HG03460 (cell line): ENCODE results near the gene BMERB1.
"Not testable (repeated sequence)": the region's sequence is repeated elsewhere in the genome, so short reads cannot be mapped to it uniquely, and the experiment has no call there.

ENCODE experiments used
- ATAC-seq: cut with Tn5 transposase; IDR thresholded peaks from one replicate; pipeline ENCODE4 v1.9.1; 2021; ENCODE audit not compliant: unreplicated experiment

The BMERB1 gene

DNA sequence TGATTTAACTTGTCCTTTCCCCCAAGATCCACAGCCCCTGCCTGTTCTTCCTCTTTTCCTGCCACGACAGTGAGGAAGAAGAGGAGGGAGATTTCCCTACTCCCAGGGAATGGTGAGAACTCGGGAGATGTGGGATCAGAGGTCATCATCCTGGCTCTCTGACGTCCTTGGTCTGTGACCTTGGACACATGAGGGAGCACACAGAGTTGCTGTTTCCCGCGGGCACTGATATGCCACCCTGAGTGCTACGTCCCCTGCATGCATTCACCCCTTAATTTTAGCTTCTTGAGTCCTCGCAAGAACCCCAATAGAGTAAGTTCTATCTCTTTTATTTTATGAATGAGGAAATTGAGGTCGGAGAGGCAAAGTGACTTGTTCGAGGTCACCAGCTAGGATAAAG, 85.4 kb downstream of the BMERB1 start:
- ATAC-seq = no peak

DNA sequence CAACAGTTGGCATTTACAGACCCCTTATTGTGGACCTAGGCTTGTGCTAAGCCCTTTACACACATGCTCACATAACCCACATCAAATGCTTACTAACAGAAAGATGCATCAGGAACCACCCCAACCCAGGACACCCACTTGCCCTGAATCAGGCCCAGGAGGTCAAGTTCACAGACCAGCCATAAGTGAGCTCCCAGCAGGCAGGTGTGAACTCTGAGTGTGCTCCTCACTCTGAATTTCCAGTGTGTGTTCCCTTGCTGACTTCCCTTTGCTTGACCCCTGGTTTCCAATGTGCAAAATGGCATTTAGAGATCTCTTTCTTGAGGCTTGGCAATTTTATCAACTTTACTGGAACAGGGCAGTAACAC, 87.0 kb downstream of the BMERB1 start:
- ATAC-seq = no peak

GRCh38 chr16:15521758-15522509, 87.5 kb downstream of the BMERB1 start:
- ATAC-seq = no peak

DNA sequence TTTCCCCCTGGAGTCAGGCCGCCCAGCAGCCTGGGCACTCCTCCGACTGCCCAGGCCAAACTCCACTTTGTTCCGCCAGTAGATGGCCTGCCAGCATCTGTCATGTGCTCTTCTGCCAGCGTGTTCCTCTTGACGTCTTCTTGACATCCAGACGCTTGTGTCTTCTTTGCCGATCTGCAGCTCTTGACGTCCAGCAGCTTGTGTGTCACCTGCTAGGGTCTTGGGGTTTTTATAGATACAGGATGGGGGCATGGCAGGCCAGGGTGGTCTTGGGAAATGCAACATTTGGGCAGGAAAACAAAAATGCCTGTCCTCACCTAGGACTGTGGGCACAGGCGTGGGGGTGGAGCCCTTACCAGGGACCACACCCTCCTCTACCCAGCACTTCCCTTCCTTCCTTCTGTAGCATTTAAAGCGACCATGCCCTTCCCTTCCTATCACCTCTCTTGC, 88.7 kb downstream of the BMERB1 start:
- ATAC-seq = no peak

- ATAC-seq = no peak
Observed at GRCh38 chr16:15523939-15524338, 89.6 kb downstream of the BMERB1 start.

DNA sequence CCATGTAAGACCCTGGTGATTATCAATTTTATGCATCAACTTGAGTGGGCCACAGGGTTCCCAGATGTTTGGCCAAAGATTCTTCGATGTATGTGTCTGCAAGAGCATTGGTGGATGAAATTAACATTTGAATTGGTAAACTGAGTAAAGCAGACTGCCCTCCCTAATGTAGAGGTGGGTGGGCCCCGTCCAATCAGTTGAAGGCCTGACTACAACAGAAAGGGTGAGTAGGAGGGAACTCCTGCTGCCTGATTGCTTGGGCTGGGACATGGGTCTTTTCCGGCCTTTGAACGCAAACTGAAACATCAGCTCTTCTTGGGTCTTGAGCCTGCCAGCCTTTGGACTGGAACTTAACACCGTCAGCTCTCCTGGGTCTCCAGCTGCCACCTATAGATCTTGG, 90.6 kb downstream of the BMERB1 start:
- ATAC-seq = no peak

- no peak for ATAC-seq
Observed at GRCh38 chr16:15526097-15526496, 91.7 kb downstream of the BMERB1 start.

DNA sequence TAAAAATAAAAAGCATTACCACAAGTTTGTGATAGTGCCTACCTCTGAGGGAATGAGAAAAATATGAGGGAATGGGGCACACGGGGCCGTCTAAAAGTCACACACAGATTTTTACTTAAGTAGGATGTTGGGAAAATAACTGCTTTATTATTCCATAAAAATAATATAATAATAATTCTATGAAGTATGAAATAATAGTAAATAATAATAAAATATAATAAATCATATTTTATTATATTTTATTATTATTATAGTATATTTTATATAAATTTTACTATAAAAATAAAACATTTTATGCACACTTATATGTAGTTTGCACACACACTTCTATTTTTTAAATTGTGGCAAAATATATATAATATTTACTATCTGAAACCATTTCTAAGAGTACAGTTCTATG, 92.3 kb downstream of the BMERB1 start:
- no peak for ATAC-seq

GRCh38 chr16:15529673-15530072, 95.3 kb downstream of the BMERB1 start:
- ATAC-seq = no peak

GRCh38 chr16:15530085-15530484, 95.7 kb downstream of the BMERB1 start:
- no peak for ATAC-seq

- no peak for ATAC-seq
Observed at GRCh38 chr16:15532825-15533224, 98.4 kb downstream of the BMERB1 start.

DNA sequence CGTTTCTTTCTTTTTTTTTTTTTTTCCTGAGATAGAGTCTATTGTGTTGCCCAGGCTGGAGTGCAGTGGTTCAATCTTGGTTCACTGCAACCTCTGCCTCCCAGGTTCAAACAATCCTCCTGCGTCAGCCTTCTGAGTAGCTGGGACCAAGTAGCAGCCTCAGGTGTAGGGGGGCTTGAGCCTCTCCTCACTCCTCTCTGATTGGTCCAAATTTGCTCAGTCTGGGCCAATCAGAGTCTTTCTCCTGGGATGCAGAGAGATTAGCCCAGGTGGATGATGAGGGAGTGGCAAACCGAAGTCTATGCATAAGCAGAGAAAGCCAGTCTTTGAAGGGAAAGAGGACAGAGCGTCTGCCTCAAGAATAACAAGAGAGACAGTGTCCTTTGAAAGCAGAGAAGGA, 99.0 kb downstream of the BMERB1 start:
- ATAC-seq = no peak

GRCh38 chr16:15535772-15536171, 101.4 kb downstream of the BMERB1 start:
- no peak for ATAC-seq

- no peak for ATAC-seq
Observed at GRCh38 chr16:15536843-15537242, 102.5 kb downstream of the BMERB1 start.

- no peak for ATAC-seq
Observed at GRCh38 chr16:15538507-15538906, 104.1 kb downstream of the BMERB1 start.

DNA sequence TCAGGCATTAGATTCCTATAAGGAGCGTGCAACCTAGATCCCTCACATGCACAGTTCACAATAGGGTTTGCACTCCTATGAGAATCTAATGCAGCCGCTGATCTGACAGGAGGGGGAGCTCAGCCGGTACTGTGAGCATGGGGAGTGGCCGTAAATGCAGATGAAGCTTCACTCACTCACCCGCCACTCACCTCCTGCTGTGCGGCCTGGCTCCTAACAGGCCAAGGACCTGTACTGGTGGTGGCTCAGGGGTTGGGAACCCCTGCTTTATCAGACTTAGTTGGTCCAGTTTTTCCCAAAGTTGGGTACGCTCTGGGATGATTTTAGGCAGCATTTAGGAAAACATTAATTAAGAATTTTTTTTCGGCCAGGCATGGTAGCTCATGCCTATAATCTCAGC, 104.8 kb downstream of the BMERB1 start:
- ATAC-seq = no peak

DNA sequence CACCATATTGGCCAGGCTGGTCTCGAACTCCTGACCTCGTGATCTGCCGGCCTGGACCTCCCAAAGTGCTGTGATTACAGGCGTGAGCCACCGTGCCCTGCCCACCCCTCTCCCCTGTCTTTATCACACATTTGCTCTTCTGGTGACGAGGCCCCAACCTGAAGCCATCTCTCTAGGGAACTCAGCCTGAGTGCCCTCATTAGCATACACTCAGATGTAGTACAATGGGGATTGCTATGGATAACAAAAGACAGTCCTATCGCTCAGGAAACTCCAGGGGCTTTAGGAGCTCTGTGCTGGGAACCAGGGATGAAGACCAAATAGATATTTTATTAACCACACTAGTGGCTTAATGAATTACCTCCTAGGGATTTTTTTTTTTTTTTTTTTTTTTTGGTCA, 107.9 kb downstream of the BMERB1 start:
- ATAC-seq = no peak

DNA sequence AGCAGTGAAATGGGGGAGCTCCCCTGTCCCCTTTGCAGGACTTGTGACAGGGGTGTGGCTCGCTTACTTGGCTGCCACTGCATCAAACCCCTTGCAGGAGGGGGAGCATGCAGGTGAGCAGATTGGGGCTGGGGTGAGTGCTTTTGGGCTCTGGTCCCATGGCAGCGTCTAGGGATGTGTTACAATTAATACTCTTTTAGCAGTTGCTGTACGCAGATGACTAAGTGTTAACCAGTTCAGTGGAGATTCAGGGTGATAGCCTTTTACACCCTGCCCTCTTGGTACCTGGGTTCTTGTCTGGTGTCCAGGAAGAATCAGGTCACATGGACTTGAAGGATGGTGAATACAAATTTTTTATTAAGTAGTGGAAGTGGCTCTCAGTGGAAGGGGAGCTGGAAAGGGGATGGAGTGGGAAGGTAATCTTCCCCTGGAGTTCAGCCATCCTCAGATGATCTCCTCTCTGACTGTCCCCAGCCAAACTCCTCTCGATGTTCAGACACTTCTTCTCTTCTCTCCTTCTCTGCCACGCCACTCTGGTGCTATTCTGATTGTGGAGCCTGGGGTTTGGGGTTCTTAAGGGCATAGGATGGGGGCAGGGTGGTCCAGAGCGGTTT, 108.5 kb downstream of the BMERB1 start:
- no peak for ATAC-seq

- ATAC-seq = no peak
Observed at GRCh38 chr16:15544405-15544804, 110.0 kb downstream of the BMERB1 start.

- ATAC-seq = no peak
Observed at GRCh38 chr16:15545544-15545943, 111.2 kb downstream of the BMERB1 start.

- ATAC-seq = not testable (repeated sequence)
Observed at GRCh38 chr16:15547072-15547767, 112.8 kb downstream of the BMERB1 start.

GRCh38 chr16:15547768-15548096, 113.3 kb downstream of the BMERB1 start:
- no peak for ATAC-seq
